ENCODE results near the gene SIX2. TPM values are rescaled to one million over a fixed set of nuclear protein-coding genes. Genes with fewer than 3 reads are reported as not detected.

Gene SIX2
- total and polyA plus RNA-seq, 2 donors (not counting 3 experiments of a cell fraction or from before 2014, with no cell fraction given) = 0.24 to 0.54 TPM

GRCh38 chr2:45033302-45033701 lies 24.1 kb upstream of the SIX2 start:
- ChIA-PET CTCF (no interaction called here), POLR2A (no interaction called here)
- FAIRE-seq (no peak), DNase-seq (ENCODE audit: low read depth, low spot score) (no peak)
- H3K27ac ChIP-seq (ENCODE audit: insufficient read depth, low read depth, low read length) = no peak overlapping the region
- BruUV-seq (replicated peaks) = no TSS peak
- H4K20me1 ChIP-seq (replicated peaks; ENCODE audit: control insufficient read depth, extremely low read depth, insufficient read depth, low read length) = no peaks in the 10 kb centered on the region
- dilution Hi-C loops (cut with MboI; ENCODE audit: extremely low pct_ligation_motif_present, low sequenced_read_pairs) = no loop called here
- no peaks in the 10 kb centered on the region for H3K79me2 ChIP-seq (ENCODE audit: control insufficient read depth, insufficient read depth, low read length)
- no peak overlapping the region for H3K4me2 ChIP-seq (ENCODE audit: insufficient read depth, low read length)
- no peaks in the 10 kb centered on the region for H3K9me3 ChIP-seq (replicated peaks; ENCODE audit: control insufficient read depth, insufficient read depth, low read length)
- no peaks in the 10 kb centered on the region for H3K4me1 ChIP-seq (ENCODE audit: control insufficient read depth, extremely low read depth, insufficient read depth, low read length)
- H2AFZ ChIP-seq (ENCODE audit: low read depth, low read length) = no peak overlapping the region
- H3K36me3 ChIP-seq (ENCODE audit: control insufficient read depth in 2 of 2, extremely low read depth in 1 of 2, insufficient read depth in 2 of 2, low read length in 2 of 2) = no peaks in the 10 kb centered on the region
- H3K27me3 ChIP-seq (ENCODE audit: control insufficient read depth in 2 of 2, insufficient read depth in 2 of 2, low read length in 2 of 2) = no peaks in the 10 kb centered on the region
- H3K9me1 ChIP-seq (replicated peaks; ENCODE audit: control insufficient read depth, extremely low read depth, insufficient read depth, low read length) = no peaks in the 10 kb centered on the region
- TF ChIP-seq JUN (IDR thresholded peaks at IDR 0.05; ENCODE audit: borderline replicate concordance, insufficient read depth, insufficient read length, low read depth) (no peak), MYC (IDR thresholded peaks at IDR 0.05; ENCODE audit: low read depth, low read length) (no peak)
- no peak overlapping the region for H3K9ac ChIP-seq (replicated peaks; ENCODE audit: extremely low read depth, insufficient read depth, low read length)
- intact Hi-C loops (cut with micrococcal nuclease) = no loop called here
- no peak overlapping the region for H3K4me3 ChIP-seq (replicated peaks in 1 of 3; ENCODE audit: insufficient read depth in 1 of 3, low read depth in 1 of 3, low read length in 3 of 3)

GRCh38 chr2:45031028-45031427 lies 21.8 kb upstream of the SIX2 start:
- no peak for FAIRE-seq
- CTCF ChIA-PET = interaction anchor here (1.7 kb wide), 1 partner anchor 10 kb away, joined by 5 read pairs; no protein-coding TSS in a partner anchor
- no TSS peak for BruUV-seq (replicated peaks)

More at GRCh38 chr2:45031028-45031427, 21.8 kb upstream of the SIX2 start:
- Histone ChIP-seq H3K9me1 (replicated peaks; ENCODE audit: control insufficient read depth, extremely low read depth, insufficient read depth, low read length) (no peaks in the 10 kb centered on the region), H3K27me3 (ENCODE audit: control insufficient read depth in 2 of 2, insufficient read depth in 2 of 2, low read length in 2 of 2) (no peaks in the 10 kb centered on the region), H3K36me3 (ENCODE audit: control insufficient read depth in 2 of 2, extremely low read depth in 1 of 2, insufficient read depth in 2 of 2, low read length in 2 of 2) (no peaks in the 10 kb centered on the region), H3K4me2 (ENCODE audit: insufficient read depth, low read length) (no peak overlapping the region), H3K4me3 (replicated peaks in 1 of 3; ENCODE audit: insufficient read depth in 1 of 3, low read depth in 1 of 3, low read length in 3 of 3) (no peak overlapping the region), H4K20me1 (replicated peaks; ENCODE audit: control insufficient read depth, extremely low read depth, insufficient read depth, low read length) (no peaks in the 10 kb centered on the region), H2AFZ (ENCODE audit: low read depth, low read length) (no peak overlapping the region), H3K9me3 (replicated peaks; ENCODE audit: control insufficient read depth, insufficient read depth, low read length) (no peaks in the 10 kb centered on the region), H3K4me1 (ENCODE audit: control insufficient read depth, extremely low read depth, insufficient read depth, low read length) (no peaks in the 10 kb centered on the region), H3K79me2 (ENCODE audit: control insufficient read depth, insufficient read depth, low read length) (no peaks in the 10 kb centered on the region), H3K27ac (ENCODE audit: insufficient read depth, low read depth, low read length) (no peak overlapping the region), H3K9ac (replicated peaks; ENCODE audit: extremely low read depth, insufficient read depth, low read length) (no peak overlapping the region)
- dilution Hi-C loops (cut with MboI; ENCODE audit: extremely low pct_ligation_motif_present, low sequenced_read_pairs) (no loop called here), intact Hi-C loops (cut with micrococcal nuclease) (no loop called here)
- POLR2A ChIA-PET = no interaction called here
- no peak for DNase-seq (ENCODE audit: low read depth, low spot score)
- TF ChIP-seq EZH2 (IDR thresholded peaks at IDR 0.05; ENCODE audit: borderline replicate concordance, low read depth, low read length, severe bottlenecking) (no peak), POLR2A (IDR thresholded peaks at IDR 0.05; ENCODE audit: low read depth, low read length) (no peak), CTCF (IDR thresholded peaks at IDR 0.05; ENCODE audit: extremely low read depth in 1 of 2, insufficient read depth in 1 of 2, low read depth in 1 of 2, low read length in 2 of 2) (no peak), MAX (IDR thresholded peaks at IDR 0.05; ENCODE audit: insufficient read depth, insufficient read length) (no peak), JUN (IDR thresholded peaks at IDR 0.05; ENCODE audit: borderline replicate concordance, insufficient read depth, insufficient read length, low read depth) (no peak), GATA2 (IDR thresholded peaks at IDR 0.05; ENCODE audit: insufficient read depth, insufficient read length, low read depth, low read length) (no peak), POLR2AphosphoS5 (IDR thresholded peaks at IDR 0.05; ENCODE audit: insufficient read depth, low read depth, low read length) (no peak), MYC (IDR thresholded peaks at IDR 0.05; ENCODE audit: low read depth, low read length) (no peak), FOS (IDR thresholded peaks at IDR 0.05; ENCODE audit: borderline replicate concordance, insufficient read depth, low read length) (no peak)

Measured in endothelial cell of umbilical vein (primary cell).